ENCODE results near the gene MYO18A.

DNA sequence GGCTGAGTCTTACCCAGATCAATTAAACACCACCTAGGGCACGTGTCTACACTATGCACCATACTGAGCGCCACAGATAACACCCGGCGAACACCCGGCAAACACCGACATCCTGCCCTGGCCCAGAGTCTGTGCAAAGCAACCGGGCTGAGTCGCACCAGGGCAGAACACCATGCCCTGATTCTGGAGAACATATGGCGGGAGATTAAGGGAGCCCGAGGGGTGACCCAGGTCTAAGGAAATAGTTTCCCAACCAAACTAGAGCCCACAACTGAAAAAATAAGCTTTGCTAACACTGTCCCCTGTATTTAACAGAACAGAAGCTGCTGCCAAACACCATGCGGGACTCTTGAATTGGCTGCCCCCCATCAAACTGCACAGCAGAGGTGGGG, 22.1 kb downstream of the MYO18A start:
- TF ChIP-seq, protein P1, sequence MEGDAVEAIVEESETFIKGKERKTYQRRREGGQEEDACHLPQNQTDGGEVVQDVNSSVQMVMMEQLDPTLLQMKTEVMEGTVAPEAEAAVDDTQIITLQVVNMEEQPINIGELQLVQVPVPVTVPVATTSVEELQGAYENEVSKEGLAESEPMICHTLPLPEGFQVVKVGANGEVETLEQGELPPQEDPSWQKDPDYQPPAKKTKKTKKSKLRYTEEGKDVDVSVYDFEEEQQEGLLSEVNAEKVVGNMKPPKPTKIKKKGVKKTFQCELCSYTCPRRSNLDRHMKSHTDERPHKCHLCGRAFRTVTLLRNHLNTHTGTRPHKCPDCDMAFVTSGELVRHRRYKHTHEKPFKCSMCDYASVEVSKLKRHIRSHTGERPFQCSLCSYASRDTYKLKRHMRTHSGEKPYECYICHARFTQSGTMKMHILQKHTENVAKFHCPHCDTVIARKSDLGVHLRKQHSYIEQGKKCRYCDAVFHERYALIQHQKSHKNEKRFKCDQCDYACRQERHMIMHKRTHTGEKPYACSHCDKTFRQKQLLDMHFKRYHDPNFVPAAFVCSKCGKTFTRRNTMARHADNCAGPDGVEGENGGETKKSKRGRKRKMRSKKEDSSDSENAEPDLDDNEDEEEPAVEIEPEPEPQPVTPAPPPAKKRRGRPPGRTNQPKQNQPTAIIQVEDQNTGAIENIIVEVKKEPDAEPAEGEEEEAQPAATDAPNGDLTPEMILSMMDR (IDR thresholded peaks at IDR 0.05 in 4 of 5, conservative IDR thresholded peaks at IDR 0.05 in 1 of 5), result no peak
- no peak for TF ChIP-seq POLR2A (IDR thresholded peaks at IDR 0.05)

Measured in gastrocnemius medialis (tissue), 4 donors.